NCI-H524 (cell line): ENCODE results near the gene ILKAP.

Experiments
- DNase-seq, 2 experiments: peaks; one replicate each; lab custom pipeline; 2025; lab: John Stamatoyannopoulos, UW

The ILKAP gene

GRCh38 chr2:238237431-238238135 is 34.1 kb upstream of the ILKAP start:
- peak in 1 of 2 experiments; percentile 16 for DNase-seq

DNA sequence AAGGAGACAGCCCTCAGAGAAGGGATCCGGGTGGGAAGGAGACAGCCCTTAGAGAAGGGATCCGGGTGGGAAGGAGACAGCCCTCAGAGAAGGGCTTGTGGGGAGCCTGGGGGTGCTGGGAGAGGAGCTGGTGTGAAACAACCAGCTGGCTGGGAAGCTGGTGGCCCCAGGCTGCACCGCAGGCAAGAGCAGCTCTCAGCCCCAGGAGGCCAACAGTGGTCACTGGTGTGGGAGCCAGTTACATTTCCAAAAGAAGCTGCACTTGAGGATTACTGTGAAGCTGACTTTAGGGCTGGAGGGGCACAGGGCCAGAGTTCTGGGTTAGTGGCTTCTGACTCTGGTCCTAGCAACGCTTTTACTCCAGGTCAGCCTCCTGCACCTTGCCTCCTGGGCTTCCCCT is 33.1 kb upstream of the ILKAP start:
- DNase-seq, result peak in 1 of 2 experiments; percentile 21

- DNase-seq, result no peak
Measured at GRCh38 chr2:238235856-238236255, 32.4 kb upstream of the ILKAP start.

DNA sequence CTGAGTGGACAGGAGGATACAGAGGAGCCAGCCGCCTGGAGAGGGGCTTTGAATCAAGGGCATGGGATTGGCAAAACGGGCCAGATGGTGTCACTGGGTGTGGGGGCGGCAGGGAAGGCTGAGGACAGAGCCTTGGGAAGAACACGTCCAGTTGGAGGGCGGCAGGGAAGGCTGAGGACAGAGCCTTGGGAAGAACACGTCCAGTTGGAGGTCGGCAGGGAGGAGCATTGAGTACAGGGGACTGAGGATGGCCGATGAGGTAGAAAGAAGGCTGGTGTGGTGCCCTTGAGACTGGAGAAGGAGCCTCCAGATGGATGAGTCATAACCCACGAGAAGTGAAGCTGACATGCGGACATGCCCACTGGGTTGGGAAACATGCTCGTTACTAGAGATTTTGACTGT is 31.8 kb upstream of the ILKAP start:
- peak; percentile 49 to 57 for DNase-seq

- no peak for DNase-seq
Measured at GRCh38 chr2:238233625-238234024, 30.1 kb upstream of the ILKAP start.

- no peak for DNase-seq
Measured at GRCh38 chr2:238231809-238232208, 28.3 kb upstream of the ILKAP start.

DNA sequence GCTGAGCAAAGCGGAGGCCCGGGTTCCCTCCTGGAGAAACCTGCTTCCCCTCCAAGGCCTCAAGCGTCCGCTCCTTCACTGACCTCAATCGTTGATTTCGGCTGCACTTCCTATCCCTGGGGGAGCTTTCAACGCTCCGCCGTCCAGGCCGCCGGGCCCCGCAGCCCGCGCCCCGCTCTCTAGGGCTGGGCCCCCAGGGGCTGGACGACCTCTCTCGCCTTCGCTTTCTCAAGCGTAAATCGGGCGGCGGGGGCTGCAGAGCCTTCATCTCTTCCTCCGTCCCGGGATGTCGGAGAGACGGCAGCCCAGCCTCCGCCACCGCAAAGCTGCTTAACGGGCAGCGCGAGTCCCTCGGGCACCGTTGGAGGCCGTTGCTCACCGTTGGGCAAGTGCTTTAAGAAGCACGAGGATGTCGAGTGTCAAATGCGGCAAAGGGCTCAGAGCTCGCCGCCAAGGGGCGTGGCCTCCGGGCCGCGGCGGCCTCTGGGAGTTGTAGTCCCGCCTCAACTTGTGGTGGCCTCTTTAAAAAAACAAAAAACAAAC is 27.8 kb upstream of the ILKAP start:
- DNase-seq, result no peak

DNA sequence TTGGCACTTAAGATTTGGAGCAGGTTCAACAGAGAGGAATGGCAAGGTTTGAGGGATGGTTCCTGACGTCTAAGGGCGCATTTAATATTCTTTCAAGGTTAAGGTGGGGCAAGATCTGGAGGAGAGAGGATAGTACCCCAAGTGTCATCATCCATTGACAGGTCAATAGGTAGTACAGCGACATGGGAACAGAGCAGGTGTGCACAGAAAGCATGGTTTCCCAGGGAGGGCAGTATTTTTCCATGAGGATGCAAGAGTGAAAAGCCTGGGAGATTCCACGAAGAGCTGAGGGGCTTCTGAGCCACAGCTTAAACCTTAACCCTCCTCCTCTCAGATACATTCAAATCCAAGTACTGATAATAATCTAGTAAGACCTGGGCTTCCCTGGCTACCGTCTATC is 27.2 kb upstream of the ILKAP start:
- DNase-seq, result no peak

DNA sequence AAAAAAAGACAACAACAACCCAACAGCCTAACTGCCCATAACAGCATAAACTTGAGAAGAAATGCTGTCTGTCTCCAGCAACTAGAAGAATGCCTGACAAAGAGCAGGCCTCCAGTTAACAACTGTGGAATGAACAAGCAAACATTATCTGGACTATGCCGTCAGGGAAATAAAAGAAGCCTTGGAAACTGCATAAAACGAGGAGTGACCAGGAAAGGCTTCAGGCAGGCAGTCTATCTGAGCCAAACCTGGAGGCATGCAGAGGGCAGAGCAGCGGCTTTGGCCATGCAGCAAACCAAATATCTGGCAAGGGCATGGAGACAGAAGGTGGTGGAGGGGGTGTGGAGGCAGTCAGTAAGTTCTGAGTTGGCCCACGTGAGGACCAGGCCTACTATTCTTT is 25.2 kb upstream of the ILKAP start:
- no peak for DNase-seq

- no peak for DNase-seq
Measured at GRCh38 chr2:238227587-238228032, 24.1 kb upstream of the ILKAP start.

- no peak for DNase-seq
Measured at GRCh38 chr2:238226698-238227586, 23.4 kb upstream of the ILKAP start.

DNA sequence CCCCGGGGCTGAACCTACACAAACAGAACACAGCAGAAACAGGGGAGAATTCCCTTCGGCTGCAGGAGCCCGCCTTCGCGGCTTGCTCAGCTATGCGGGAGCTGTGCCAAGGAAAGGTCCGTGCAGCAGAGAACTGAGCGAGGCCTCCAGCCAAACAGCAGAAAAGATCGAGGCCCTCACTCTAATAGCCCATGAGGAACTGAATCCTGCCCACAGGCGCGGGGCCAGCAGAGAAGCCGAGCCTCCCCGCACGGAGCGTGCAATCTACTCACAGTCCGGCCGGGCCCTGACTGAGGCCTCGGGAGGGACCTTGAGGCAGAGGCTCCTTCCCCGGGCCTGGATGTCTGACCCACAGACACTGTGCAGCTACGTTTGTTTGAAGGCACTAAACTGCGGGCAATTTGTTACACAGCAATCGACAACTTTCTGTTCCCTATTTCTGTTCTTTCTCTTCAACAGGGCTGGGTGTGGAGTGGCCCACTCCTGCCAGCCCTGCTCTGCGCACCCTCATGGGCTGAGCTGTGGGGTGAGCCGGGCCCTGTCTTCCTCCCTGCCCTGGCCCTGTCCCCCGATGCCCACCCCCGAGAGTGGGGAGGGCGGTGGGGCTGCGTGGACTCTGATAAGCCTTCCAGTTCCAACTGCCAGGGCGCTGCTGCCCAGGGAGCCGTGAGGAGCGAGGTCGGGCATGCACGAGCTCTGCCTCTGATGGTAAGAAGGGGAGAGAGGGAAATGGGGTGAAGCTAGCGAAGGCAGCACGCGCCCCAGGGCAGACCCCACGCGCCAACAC is 22.6 kb upstream of the ILKAP start:
- no peak for DNase-seq

- no peak for DNase-seq
Measured at GRCh38 chr2:238225121-238225520, 21.6 kb upstream of the ILKAP start.

- no peak for DNase-seq
Measured at GRCh38 chr2:238224356-238225035, 21.0 kb upstream of the ILKAP start.

DNA sequence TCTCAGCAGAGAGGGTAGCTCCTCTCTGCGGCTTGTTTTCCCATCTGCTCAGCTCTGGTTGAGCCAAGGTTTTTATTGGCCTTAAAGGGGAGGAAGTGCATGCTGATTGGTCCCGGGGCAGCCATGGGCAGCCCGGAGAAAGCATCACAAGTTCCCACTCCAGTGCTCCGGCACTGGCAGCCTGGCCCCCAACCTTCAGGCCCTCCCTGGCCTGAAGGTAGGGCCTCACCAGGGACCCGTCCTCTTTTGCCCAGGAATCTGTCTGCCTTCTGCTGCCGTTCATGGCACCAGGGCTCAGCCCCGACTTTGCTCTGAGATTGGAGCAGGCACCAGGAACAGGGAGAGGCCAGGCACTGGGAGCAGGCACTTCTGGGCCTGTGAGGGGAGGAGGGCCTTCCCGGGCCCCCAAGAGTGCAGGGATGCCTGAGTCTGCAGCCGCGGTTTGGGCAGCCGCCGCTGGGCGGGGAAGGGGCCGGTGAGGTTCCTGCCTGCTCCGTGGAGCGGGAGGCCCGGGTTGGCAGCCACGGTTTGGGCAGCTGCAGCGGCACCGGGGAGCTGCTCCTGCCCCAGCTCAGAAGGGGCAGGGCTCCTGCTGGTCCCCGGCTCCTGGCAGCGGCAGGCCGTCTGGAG is 17.5 kb upstream of the ILKAP start:
- DNase-seq, result peak; percentile 30 to 84

DNA sequence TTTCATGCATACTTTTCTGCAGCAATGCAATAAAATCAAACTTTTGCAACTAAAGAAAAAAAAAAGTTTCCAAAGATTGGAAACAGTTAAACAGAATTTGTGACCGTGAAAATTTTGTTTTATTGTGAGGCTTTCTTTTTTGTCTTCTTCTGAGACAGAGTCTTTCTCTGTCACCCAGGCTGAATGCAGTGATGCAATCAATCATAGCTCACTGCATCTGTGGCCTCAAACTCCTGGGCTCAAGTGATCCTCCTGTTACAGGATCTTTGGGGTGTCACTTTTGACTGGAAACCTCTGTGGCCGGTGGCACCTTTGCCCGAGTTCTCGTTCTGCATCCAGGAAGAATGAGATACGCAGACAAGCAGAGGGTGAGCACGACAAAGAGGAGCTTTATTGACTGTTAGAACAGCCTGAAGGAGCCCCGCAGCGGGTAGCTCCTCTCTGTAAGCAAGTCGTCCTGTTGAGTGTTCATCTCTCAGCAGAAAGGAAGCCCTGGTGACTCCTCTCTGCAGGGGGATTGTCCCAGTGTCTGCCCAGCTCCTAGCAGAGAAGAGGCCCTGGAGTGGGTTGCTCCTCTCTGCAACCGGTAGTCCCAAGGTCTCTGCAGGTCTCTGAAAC is 16.9 kb upstream of the ILKAP start:
- no peak for DNase-seq

GRCh38 chr2:238216651-238217184 is 13.2 kb upstream of the ILKAP start:
- peak; percentile 48 to 77 for DNase-seq

GRCh38 chr2:238207006-238207405 is 3.5 kb upstream of the ILKAP start:
- DNase-seq, result no peak

DNA sequence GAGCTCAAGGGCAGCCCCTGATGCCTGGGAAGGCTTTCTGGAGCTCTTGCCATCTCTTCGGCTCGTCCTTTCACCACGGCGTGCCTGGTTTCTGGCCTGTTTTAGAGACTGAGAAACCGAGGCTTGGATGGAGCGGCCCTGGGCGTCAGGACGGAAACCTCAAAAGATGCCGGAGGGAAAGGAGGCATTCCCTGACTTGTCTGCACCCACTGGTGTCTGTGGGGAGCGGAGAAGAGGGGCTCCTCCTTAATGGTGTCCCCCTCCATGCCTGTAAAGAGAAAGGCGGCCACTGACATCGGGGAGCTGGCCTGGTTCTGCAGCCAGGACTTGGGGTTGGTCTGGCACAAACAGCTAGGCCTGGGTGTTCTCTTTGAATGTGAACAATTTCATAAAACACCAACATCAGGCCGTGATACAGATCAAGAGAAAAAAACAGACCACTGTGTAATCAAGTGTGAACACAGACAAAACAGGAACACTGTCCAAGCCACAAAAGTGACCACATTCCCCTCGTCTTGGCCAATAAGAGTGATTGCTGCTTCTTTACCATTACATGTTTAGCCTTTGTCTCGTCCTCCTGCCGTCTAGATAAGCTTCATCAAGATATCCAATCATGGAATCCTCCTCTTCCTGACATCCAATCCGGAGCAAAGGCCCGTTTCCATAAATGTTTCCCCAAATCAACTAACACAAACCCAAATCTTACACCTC is 633 bp upstream of the ILKAP start:
- DNase-seq, result no peak
